GM12875 (cell line): ENCODE measurements around the gene CHDH.

Source experiments
- H3K4me3 ChIP-seq: one replicate; pipeline ENCODE4 v1.5.1; 2011; ENCODE audit warnings: low read depth, low read length, control low read depth
- TF ChIP-seq, protein P1 (sequence below): IDR thresholded peaks from 2 replicates; pipeline ENCODE4 v1.5.1; 2011; ENCODE audit warnings: low read depth, mild to moderate bottlenecking, control low read depth, inconsistent platforms, low read length, moderate library complexity, borderline replicate concordance; ENCODE audit not compliant: insufficient read depth

CHDH gene

DNA sequence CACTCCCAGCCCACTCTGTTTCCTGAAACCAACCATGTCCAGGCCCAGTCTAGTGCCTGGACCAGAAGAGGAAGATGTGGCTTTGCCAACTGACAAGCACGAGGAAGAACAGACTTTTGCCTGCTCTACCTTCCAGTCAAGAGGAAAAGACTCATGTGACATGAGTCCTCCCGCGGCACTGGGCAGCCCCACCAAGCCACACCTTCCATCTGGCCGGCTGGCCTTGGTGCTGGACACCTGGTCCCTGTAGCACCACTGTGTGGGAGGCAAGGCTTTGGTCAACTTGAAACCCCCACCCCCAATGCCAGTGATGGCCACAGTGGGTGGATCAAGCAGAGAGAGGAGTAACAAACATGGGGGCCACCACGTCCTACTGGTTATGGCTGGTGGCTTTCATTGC, 12.5 kb downstream of the CHDH start:
- H3K4me3 ChIP-seq = no peak overlapping the region
- TF ChIP-seq, protein P1, sequence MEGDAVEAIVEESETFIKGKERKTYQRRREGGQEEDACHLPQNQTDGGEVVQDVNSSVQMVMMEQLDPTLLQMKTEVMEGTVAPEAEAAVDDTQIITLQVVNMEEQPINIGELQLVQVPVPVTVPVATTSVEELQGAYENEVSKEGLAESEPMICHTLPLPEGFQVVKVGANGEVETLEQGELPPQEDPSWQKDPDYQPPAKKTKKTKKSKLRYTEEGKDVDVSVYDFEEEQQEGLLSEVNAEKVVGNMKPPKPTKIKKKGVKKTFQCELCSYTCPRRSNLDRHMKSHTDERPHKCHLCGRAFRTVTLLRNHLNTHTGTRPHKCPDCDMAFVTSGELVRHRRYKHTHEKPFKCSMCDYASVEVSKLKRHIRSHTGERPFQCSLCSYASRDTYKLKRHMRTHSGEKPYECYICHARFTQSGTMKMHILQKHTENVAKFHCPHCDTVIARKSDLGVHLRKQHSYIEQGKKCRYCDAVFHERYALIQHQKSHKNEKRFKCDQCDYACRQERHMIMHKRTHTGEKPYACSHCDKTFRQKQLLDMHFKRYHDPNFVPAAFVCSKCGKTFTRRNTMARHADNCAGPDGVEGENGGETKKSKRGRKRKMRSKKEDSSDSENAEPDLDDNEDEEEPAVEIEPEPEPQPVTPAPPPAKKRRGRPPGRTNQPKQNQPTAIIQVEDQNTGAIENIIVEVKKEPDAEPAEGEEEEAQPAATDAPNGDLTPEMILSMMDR = no peak

DNA sequence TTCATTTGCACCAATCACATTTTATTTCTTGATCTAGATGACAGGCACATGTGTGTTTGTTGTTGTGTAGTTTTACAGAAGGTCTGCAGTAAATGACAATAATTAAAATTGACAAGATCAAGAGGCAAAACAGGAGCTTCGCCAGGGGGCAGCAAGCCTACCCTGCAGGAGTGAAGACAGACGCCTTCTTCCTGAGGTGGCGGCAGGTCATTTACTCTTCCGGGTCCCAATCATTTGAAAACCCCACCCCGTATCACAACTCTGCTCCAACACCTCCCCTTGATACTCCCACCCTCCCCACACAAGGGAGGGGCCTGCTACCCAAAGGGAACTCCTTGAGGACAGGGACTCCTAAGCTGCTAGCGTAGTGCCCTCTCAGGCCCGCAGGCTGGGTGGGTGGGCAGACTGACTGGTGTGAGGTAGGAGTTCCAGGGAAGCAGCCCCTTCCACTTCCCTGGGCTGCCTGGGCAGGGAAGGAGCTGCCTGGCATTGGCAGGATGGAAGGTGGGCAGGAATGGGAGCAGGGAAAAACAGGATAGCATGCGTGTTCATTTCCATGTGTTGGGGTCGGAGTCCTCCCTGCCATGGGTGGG, 13.1 kb downstream of the CHDH start:
- H3K4me3 ChIP-seq = no peak overlapping the region
- TF ChIP-seq, protein P1 = no peak

GRCh38 chr3:53830944-53831343, 15.3 kb downstream of the CHDH start:
- TF ChIP-seq, protein P1 = no peak
- no peak overlapping the region for H3K4me3 ChIP-seq

DNA sequence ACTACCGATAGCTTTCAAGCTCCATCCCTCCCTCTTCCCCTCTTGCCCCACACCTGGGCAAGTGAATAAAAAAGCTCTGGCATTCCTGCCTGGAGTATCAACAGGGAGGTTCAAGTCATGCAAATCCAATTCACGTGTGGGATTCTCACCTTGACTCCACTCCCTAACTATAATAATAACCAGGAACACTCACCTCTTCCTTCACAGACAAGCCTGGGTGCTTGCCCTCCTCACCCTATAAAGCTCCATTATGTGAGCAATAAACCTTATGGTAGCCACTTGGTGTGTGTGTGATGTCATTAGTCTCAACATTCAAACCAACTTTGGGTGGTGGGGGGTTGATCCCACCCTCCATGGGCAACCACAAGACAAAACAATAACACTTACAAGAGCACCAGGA, 16.6 kb downstream of the CHDH start:
- TF ChIP-seq, protein P1 = no peak
- no peak overlapping the region for H3K4me3 ChIP-seq

GRCh38 chr3:53828581-53828980, 17.6 kb downstream of the CHDH start:
- TF ChIP-seq, protein P1 = no peak
- no peak overlapping the region for H3K4me3 ChIP-seq

GRCh38 chr3:53826048-53826447, 20.2 kb downstream of the CHDH start:
- TF ChIP-seq, protein P1 = no peak

DNA sequence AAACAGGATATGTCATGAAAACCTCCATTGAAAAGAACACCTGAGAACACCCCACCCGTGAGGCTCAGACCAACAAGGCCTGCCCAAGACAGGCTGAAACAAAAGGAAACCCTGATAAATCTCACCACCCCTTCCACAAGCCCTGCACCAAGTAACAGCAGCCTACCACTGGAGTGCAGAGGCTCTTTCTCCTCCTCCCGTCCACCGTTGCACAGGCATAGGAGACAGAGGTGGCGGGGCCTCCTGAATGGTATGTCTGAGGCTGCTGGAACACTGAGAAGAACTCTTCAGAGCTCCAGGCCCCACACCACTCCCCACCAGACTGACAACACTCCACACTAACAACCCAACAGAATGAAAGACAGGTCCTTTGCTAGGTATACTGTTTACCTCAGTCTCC, 21.4 kb downstream of the CHDH start:
- TF ChIP-seq, protein P1 = no peak
- no peak overlapping the region for H3K4me3 ChIP-seq

More at GRCh38 chr3:53826048-53826447, 20.2 kb downstream of the CHDH start:
- no peak overlapping the region for H3K4me3 ChIP-seq
